Neural progenitor cell (in vitro differentiated cells): Measurements from ENCODE around the gene GABRB1. TPM values are rescaled to one million over a fixed set of nuclear protein-coding genes. Genes with fewer than 3 reads are reported as not detected.

ENCODE experiments used
- DNase-seq: peaks from one replicate; pipeline ENCODE4 v3.0.0-alpha.2; 2016; ENCODE audit warnings: low spot score
- H2AFZ ChIP-seq: fragments of 200-600 bp; sonication (generic); replicated peaks from 2 replicates; pipeline ENCODE4 v1.6.1; 2016; ENCODE audit warnings: antibody characterized with exemption
- H3F3A ChIP-seq: fragments of 200-600 bp; sonication (generic); 2 replicates; pipeline ENCODE4 v1.6.1; 2016; ENCODE audit warnings: antibody characterized with exemption, low read depth
- H3K27ac ChIP-seq: fragments of 200-600 bp; sonication (generic); 2 replicates; pipeline ENCODE4 v1.5.1; 2016; ENCODE audit warnings: mild to moderate bottlenecking
- H3K27me3 ChIP-seq: fragments of 200-600 bp; sonication (generic); 2 replicates; pipeline ENCODE4 v1.6.1; 2016; ENCODE audit warnings: mild to moderate bottlenecking, moderate library complexity
- H3K36me3 ChIP-seq: fragments of 200-600 bp; sonication (generic); 2 replicates; pipeline ENCODE4 v1.5.1; 2016
- H3K4me1 ChIP-seq: fragments of 200-600 bp; sonication (generic); 2 replicates; pipeline ENCODE4 v1.6.1; 2016; ENCODE audit warnings: mixed run types
- H3K4me2 ChIP-seq: fragments of 200-600 bp; sonication (generic); 2 replicates; pipeline ENCODE4 v1.6.1; 2016
- H3K4me3 ChIP-seq: fragments of 200-600 bp; sonication (generic); 2 replicates; pipeline ENCODE4 v1.5.1; 2016
- H3K79me2 ChIP-seq: fragments of 200-600 bp; sonication (generic); 2 replicates; pipeline ENCODE4 v1.6.1; 2016; ENCODE audit warnings: low read depth
- H3K9ac ChIP-seq: fragments of 200-600 bp; sonication (generic); 2 replicates; pipeline ENCODE4 v1.6.1; 2016
- H3K9me3 ChIP-seq: fragments of 200-600 bp; sonication (generic); 2 replicates; pipeline ENCODE4 v1.5.1; 2016; ENCODE audit warnings: low read depth
- H4K20me1 ChIP-seq: fragments of 200-600 bp; sonication (generic); 2 replicates; pipeline ENCODE4 v1.6.1; 2016; ENCODE audit warnings: low read depth
- H3K27ac Mint-ChIP-seq: 3 replicates; pipeline ENCODE4 v1.8.0; 2021; ENCODE audit warnings: mixed read lengths
- H3K27me3 Mint-ChIP-seq: 2 replicates; pipeline ENCODE4 v1.8.0; 2022; ENCODE audit warnings: low read depth, mild to moderate bottlenecking, inconsistent platforms, moderate library complexity, mixed read lengths; ENCODE audit not compliant: insufficient read depth
- H3K36me3 Mint-ChIP-seq: 3 replicates; pipeline ENCODE4 v1.8.0; 2021; ENCODE audit warnings: mixed read lengths
- H3K4me1 Mint-ChIP-seq: 3 replicates; pipeline ENCODE4 v1.8.0; 2021; ENCODE audit warnings: mixed read lengths
- H3K4me3 Mint-ChIP-seq: 3 replicates; pipeline ENCODE4 v1.8.0; 2021; ENCODE audit warnings: mild to moderate bottlenecking, moderate library complexity, mixed read lengths
- H3K9me3 Mint-ChIP-seq: 3 replicates; pipeline ENCODE4 v1.8.0; 2020; ENCODE audit warnings: mixed read lengths
- CTCF ChIP-seq: fragments of 200-600 bp; sonication (generic); IDR thresholded peaks from 2 replicates; pipeline ENCODE4 v1.5.1; 2017; ENCODE audit warnings: antibody characterized with exemption, mild to moderate bottlenecking
- EZH2 ChIP-seq: fragments of 200-600 bp; sonication (generic); IDR thresholded peaks from 2 replicates; pipeline ENCODE4 v1.6.1; 2017; ENCODE audit warnings: antibody characterized with exemption, mild to moderate bottlenecking, moderate library complexity
- EZH2phosphoT487 ChIP-seq: fragments of 200-600 bp; sonication (generic); IDR thresholded peaks from 2 replicates; pipeline ENCODE4 v1.6.1; 2017; ENCODE audit warnings: antibody characterized with exemption
- total RNA-seq: library from RNA; depleted of rRNA; stranded (reverse); fragments of >200 nt; gene quantifications from 2 replicates; pipeline ENCODE4 v1.2.3, GENCODE V29; 2015; ENCODE audit warnings: low replicate concordance

The GABRB1 gene
- total RNA-seq, 1 donor from 2014 or later = not detected

- H3K4me3 Mint-ChIP-seq = no peak overlapping the region
- no peaks in the 10 kb centered on the region for H3K79me2 ChIP-seq
- no peaks in the 10 kb centered on the region for H3F3A ChIP-seq
- H2AFZ ChIP-seq = no peak overlapping the region
- no peak overlapping the region for H3K27ac Mint-ChIP-seq
- H3K4me1 ChIP-seq = no peaks in the 10 kb centered on the region
- H3K36me3 ChIP-seq = no peaks in the 10 kb centered on the region
- no peak overlapping the region for H3K9ac ChIP-seq
- peaks cover 2% of the 10 kb centered on the region for H3K27me3 Mint-ChIP-seq
- H3K4me2 ChIP-seq = no peak overlapping the region
- TF ChIP-seq CTCF (no peak), EZH2 (no peak), EZH2phosphoT487 (no peak)
- no peaks in the 10 kb centered on the region for H3K9me3 ChIP-seq
- H3K4me3 ChIP-seq = no peak overlapping the region
- no peaks in the 10 kb centered on the region for H3K36me3 Mint-ChIP-seq
- H3K4me1 Mint-ChIP-seq = peaks cover 3% of the 10 kb centered on the region
- no peaks in the 10 kb centered on the region for H4K20me1 ChIP-seq
- H3K9me3 Mint-ChIP-seq = no peaks in the 10 kb centered on the region
- no peaks in the 10 kb centered on the region for H3K27me3 ChIP-seq
- no peak for DNase-seq
- H3K27ac ChIP-seq = no peak overlapping the region
Measured at GRCh38 chr4:47330866-47331265, 299.5 kb downstream of the GABRB1 start.

- H3K27ac Mint-ChIP-seq = no peak overlapping the region
Measured at GRCh38 chr4:47334652-47335051, 303.3 kb downstream of the GABRB1 start.

GRCh38 chr4:47337893-47338292, 306.5 kb downstream of the GABRB1 start:
- Histone ChIP-seq H2AFZ (no peak overlapping the region), H3K27ac (no peak overlapping the region), H3F3A (no peaks in the 10 kb centered on the region), H3K36me3 (no peaks in the 10 kb centered on the region), H3K79me2 (no peaks in the 10 kb centered on the region), H3K9ac (no peak overlapping the region), H4K20me1 (no peaks in the 10 kb centered on the region), H3K27me3 (no peaks in the 10 kb centered on the region), H3K9me3 (no peaks in the 10 kb centered on the region), H3K4me2 (no peak overlapping the region), H3K4me1 (peaks cover 8% of the 10 kb centered on the region), H3K4me3 (no peak overlapping the region)
- Mint-ChIP-seq H3K9me3 (no peaks in the 10 kb centered on the region), H3K36me3 (no peaks in the 10 kb centered on the region), H3K4me3 (no peak overlapping the region), H3K27ac (no peak overlapping the region), H3K27me3 (no peaks in the 10 kb centered on the region), H3K4me1 (peaks cover 6% of the 10 kb centered on the region)
- DNase-seq = no peak
- TF ChIP-seq CTCF (no peak), EZH2phosphoT487 (no peak), EZH2 (no peak)

More at GRCh38 chr4:47334652-47335051, 303.3 kb downstream of the GABRB1 start:
- Mint-ChIP-seq H3K4me1 (peaks cover 3% of the 10 kb centered on the region), H3K4me3 (no peak overlapping the region), H3K36me3 (no peaks in the 10 kb centered on the region), H3K27me3 (no peaks in the 10 kb centered on the region), H3K9me3 (no peaks in the 10 kb centered on the region)
- Histone ChIP-seq H3K4me3 (no peak overlapping the region), H3K9ac (no peak overlapping the region), H3F3A (no peaks in the 10 kb centered on the region), H2AFZ (no peak overlapping the region), H4K20me1 (no peaks in the 10 kb centered on the region), H3K4me1 (no peaks in the 10 kb centered on the region), H3K4me2 (no peak overlapping the region), H3K27me3 (no peaks in the 10 kb centered on the region), H3K9me3 (no peaks in the 10 kb centered on the region), H3K79me2 (no peaks in the 10 kb centered on the region), H3K36me3 (no peaks in the 10 kb centered on the region), H3K27ac (no peak overlapping the region)
- no peak for DNase-seq
- TF ChIP-seq CTCF = no peak
- TF ChIP-seq EZH2phosphoT487 = no peak
- TF ChIP-seq EZH2 = no peak

GRCh38 chr4:47340914-47341313, 309.5 kb downstream of the GABRB1 start:
- H3K4me3 Mint-ChIP-seq = no peak overlapping the region
- H3K9me3 ChIP-seq = no peaks in the 10 kb centered on the region
- peaks cover 6% of the 10 kb centered on the region for H3K4me1 Mint-ChIP-seq
- H3K36me3 Mint-ChIP-seq = no peaks in the 10 kb centered on the region
- no peaks in the 10 kb centered on the region for H3K79me2 ChIP-seq
- no peak for DNase-seq
- no peak overlapping the region for H3K4me2 ChIP-seq
- H3K27ac ChIP-seq = no peak overlapping the region
- H3K4me3 ChIP-seq = no peak overlapping the region
- no peak overlapping the region for H3K9ac ChIP-seq
- H3F3A ChIP-seq = no peaks in the 10 kb centered on the region
- TF ChIP-seq EZH2phosphoT487 (no peak), CTCF (no peak), EZH2 (no peak)
- no peaks in the 10 kb centered on the region for H3K27me3 Mint-ChIP-seq
- H2AFZ ChIP-seq = no peak overlapping the region
- H3K4me1 ChIP-seq = peaks cover 8% of the 10 kb centered on the region
- no peaks in the 10 kb centered on the region for H3K9me3 Mint-ChIP-seq
- no peaks in the 10 kb centered on the region for H4K20me1 ChIP-seq
- no peaks in the 10 kb centered on the region for H3K27me3 ChIP-seq
- H3K36me3 ChIP-seq = no peaks in the 10 kb centered on the region
- no peak overlapping the region for H3K27ac Mint-ChIP-seq
